NCI-H345 treated with DMSO at 0.1 percent for 48 hours (cell line): ENCODE results near the gene PDE4D.

Experiments
- DNase-seq: peaks from one replicate; lab custom pipeline; 2025; ENCODE audit not compliant: unreplicated experiment; lab: John Stamatoyannopoulos, UW

Gene PDE4D

DNA sequence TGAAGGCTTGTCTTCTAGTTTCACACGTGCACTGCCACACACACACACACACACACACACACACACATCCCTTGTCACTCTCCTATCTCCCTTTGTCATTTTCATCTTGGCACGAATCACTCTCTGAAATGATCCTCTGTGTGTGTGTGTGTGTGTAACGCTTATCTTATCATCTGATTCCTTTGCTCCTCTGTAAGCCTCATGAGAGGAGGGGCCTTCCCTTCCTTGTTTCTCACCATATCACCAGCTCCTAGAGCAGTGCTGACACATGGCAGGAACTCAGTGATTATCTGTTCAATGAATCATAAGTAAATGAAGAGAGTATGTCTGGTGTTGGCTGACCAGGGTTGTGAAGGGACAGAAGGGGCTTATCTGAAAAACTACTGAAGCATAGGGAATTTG, 53.3 kb downstream of the PDE4D start:
- no peak for DNase-seq

DNA sequence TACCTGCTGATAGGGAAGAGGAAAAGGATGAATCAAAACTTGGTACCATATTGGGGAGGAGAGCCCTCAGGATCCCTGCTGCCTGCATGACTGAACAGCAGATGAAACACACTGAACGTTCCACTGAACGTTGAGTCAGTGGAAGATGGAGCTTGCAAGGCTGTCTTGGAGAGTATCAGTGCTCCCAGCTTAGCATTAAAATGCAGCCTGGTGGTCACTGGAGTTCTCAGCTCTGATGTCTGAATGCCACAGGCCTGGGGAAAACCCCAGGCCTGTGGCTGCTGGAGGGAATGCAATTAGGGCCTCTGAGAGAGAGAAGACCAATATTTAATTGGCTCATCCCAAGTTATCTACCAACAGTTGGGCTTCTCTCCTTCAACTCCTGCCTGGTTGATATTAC, 54.5 kb downstream of the PDE4D start:
- DNase-seq = no peak

DNA sequence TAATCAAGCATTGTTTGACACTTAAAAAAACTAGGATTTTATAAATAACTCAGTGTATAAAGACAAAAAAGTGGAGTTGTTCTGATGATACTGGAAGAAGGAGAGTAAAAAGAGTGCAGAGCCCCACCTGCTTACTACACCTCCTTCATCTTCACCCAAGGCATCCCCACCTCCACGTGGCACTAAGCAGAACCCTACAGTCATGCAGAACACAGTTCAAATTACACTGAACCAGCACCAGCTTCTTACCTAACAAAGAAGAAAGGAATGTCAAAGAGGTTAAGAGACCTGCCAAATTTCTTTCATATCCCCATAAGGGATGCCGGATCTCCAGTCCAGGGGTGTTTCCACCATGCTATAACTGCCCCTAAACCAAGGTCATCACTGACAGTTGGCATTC, 55.5 kb downstream of the PDE4D start:
- DNase-seq = no peak

DNA sequence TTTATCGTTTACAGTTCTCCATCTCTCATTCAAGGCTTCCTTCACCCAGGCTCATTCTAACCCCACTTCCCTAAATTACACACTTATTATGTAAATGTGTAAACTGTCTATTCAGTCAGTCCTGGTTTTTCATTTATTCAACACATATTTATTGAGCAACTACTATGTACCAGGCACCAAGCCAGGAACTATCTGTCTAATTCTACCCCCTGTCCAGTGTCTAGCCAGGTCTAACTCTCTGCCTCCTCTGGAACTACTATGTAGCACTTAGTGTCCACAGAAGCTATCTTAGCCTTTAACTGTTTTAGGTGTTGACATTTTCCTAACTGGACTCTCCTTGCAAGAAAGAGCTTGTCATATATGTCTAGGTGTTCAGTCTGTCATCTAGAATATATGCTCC, 56.5 kb downstream of the PDE4D start:
- no peak for DNase-seq

DNA sequence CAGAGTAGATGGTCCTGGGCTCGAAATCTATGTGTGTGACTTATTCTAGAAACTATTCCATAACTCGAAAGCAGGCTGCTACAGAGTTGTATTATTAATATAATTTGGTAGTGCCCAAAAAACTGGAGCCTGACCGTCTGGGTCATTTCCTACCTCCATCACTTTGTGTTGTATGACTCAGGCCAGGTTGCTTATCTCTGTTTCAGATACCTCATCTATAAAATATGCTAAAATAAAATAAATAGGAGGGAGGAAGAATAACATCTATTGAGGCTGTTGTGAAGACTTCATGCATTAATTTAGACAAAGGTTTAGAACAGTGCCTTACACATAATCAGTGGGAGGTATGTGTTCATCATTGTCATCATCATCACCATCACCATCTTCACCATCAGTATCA, 57.7 kb downstream of the PDE4D start:
- DNase-seq = no peak

DNA sequence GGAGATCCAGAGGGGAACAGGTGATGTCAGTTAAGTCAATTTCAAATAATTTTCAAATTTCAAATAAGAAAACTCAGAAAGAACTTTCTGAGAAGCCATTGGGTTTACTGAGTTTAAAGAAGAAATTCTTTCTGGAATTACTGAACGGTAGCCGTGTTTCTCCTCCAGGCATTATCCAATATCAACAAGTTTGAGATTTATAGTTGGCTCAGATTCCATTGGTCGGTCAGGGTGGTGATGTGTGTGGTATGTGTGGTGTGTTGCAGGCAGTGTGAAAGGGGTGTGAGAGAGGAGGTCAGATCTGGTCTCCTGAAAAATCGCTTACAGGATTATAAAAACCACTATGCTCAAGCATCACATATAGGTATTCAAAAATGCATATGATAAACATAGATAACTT, 60.1 kb downstream of the PDE4D start:
- DNase-seq = no peak

DNA sequence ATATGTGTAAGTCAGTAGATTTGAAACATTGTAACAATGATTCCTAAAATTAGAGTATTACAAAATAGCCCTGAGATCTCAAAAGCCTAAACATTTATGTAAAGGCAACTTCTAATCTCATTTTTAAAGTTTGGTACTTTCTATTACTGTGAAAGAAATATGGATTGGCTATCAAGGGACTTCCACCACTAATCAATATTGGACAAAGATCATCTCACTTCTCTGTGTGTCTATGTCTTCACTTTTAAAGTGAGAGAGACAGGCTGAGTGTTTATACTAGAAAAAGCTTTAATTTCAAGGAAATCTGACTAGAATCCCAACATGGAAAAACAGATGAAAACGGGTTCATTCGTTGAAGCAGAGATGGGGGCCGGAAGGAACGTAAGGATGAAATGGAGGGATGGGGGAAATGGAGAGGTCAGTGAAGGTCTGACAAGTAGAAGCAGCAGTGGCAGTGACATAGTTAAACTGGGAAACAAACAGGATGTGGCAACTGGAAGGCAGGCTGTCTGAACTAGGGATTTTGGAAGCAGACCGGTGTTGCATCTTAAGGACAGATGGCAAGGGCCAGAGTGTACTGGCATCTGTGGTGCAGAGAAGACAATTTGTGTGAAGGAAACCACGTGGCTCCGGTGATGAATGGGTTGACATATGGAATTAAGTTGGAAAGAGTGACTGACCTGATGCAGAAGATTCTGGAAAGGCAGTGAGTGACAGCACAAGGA, 60.8 kb downstream of the PDE4D start:
- DNase-seq = no peak

DNA sequence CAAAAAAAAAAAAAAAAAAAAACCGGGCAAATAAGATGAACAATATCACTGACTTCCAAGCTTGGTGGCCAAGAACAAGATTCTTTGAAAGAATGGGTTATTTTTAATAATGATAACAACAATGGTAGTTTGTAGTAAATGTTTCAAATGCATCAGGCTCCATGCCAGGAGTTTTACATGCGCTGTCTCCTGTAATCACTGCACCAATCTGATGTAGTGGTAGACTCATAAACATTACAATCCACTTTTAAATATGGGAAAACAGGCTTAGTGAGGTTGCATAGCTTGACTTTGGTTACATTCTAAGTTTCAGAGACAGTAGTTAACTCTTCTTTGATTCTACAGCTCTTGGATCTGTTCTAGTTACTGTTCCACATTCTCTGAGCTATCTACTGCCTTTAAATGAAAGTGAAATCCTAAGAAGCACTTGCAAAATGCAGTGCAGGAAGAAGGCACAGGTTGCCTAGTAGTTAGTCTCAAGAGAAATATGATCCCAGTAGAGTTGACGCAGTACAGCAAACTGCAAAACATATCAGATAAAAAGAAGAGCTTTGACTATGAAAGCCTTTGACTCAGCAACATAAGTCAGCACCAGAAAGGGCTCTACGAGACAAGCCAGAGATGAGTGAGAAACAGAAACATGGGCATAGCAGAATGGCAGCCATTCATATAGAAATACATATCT, 62.1 kb downstream of the PDE4D start:
- DNase-seq = no peak

DNA sequence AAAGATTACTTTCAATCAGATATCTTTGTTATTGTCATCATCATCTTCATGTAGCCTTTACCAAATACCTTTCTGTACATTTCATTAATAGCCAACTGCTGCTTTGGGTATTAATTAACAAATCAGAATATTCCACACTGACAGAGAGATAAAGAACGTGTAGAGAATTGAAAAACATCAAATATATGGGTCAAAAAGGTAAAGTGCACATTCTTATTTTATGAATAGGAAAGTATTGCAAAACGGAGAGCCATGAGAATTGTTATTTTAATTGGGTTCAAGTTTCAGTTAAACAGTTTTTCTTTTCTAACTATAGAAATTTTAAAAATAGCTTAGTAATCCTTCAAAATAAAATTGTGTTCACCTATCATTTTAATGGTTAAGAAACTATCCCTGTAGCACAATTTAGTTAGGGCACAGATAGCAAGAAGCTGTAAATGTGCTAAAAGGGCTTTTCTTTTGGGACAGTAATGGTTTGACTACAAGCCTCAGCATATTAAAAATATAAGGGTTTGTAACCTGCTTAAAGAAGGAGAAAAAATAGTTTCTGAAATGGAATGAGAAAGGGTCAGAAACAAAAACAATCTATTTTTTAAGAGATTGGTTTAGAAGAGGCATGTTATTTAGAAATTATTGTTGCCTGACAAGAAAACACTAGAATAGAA, 62.9 kb downstream of the PDE4D start:
- DNase-seq = no peak

DNA sequence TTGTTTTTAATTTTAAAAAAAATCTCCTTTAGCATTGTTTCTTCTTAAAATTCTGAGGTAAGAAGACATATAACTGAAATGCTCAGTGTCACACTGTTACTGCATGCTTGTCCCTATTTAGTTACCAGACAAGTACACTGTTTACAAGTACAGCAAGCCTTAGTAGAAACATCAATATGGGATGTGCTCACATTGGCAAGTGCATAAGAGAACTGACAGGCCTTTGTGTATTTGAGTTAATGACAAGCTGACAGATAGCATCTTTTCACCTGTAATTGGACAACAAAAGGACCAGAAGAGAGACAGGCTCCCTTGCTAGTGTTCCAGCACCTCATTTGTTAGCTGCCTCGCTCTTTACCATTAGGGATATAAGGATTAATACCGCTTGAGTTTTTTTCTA, 63.6 kb downstream of the PDE4D start:
- no peak for DNase-seq

DNA sequence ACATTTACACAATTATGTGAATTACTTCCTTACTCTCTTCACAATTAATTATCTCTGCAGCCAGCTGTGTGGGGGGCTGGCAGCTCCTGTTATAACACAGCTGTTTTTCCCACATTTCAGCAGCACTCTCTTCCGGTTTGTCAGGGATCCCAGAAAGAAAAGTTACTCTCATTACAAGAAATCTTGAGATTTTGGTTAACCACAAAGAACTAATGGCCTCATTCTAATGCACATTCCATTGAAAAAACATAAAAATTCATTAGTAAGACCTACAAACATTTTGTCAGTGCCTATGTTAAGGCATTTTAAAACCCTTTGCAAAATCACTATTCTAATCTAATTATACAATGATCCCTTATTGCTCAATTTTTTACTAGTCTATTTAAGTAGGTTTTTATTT, 64.1 kb downstream of the PDE4D start:
- DNase-seq = no peak

DNA sequence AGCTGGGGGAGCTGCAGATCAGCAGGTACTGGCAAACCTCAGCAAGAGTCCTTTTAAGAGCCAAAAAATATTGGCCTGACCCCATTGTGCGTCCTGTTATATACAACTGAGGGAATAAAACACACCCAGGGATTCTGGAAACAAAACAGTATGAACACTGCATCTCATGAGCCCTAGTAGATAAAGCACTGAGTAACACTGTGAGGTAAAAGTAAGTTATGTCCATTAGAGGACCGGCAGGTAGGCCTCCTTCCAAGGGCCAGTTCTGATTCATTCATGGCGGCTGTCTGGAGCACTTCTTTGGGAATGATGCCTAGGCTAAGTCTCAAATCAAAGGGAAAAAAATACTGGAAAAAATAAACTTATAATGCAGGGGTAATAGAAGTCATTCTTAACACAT, 64.9 kb downstream of the PDE4D start:
- no peak for DNase-seq

DNA sequence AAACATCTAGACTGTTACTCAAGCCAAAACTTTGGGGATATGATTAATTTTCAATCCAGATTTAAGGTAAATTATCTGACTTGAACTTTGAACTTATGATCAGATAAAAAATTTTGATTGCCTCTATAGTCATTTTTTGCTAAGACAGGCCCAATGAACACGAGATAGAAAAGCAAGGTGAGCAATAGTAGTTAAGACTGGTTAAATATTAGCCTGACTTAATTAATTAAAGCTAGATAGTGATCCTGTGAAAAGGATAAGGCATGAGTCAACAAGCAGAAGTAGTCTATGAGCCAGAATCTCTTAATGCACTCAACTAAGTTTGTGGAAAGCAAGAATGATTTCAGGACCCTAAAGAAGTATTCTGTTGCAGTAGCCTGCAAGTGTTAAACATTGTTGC, 66.5 kb downstream of the PDE4D start:
- DNase-seq = no peak

DNA sequence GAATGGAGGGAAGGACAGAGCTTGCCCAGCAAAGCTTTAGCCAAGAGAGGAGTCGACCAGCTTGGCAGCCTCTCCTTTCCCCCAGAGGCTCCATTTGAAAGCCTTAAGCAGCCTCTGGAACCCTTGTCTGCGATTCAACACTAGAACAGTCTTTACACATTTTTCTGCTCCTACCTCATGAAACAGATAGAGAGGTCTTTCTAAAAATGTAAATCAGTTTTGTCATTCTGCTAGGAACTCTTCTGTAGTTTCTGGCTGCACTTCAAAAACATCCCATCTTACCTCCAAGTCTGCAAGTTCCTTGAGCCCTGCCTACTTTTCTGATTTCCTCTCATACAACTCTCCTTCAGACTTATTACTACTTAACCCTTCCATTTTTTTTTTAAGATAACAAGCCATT, 70.1 kb downstream of the PDE4D start:
- no peak for DNase-seq

DNA sequence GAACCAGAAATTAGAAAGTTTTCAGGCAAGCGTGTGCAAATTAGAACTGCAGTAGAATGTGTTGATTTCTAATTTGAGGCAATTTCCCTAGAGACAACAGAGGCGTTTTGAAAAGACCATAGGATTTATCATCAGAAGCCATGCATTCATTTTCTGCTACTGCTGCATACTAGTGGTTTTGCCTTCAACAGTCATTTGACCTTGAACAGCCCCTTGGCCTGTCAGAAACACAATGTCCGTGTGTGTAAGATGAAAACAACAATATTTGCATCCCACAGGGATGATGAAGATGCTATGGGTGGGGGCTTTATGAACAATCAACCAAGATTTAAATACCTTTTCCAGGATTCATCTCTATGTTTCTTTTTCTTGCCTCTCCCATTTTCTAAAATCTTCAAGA, 73.7 kb downstream of the PDE4D start:
- DNase-seq = no peak

DNA sequence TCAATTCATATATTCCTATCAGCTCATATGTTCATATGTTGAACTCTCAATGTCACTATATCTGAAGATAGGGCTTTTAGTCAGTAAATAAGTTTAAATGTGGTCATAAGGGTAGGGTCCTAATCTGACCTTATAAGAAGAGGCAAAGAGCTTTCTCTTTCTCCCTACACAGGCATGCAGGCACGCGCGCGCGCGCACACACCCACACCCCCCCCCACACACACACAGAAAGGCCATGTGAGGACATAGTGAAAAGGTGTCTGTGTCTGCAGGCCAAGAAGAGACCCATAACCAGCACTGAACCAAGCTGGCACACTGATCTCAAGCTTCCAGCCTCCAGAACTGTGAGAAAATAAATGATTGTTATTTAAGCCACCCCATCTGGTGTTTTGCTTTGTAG, 76.0 kb downstream of the PDE4D start:
- no peak for DNase-seq

DNA sequence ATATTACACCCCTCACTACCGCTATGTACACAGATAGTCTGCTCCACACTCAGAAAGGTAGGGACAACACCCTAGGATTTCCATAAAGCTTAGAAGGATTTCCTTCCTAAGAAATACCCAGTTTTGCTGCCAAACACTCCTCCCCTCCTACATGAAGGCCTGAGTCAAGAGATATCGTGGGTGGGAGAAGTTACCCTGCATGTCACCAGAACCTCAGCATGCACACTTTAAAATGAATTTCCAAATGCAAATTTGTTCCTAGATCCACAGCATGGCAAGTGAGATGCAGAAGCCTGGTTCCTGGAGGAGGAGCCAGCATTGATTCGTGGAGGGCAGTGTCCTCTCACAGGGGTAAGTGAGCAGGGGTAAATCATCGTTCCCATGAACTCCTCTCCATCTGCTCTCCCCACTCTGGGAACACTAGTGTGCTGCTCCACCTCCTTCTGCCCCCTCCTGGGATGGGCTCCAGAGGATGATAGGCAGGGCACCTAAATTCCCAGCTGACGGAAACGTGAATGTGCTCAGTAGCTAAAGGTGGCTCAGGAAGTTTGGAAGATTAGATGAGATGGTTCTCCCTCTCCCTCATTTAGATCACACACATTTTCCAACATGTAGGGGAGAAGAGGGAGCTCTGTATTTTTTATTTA, 76.7 kb downstream of the PDE4D start:
- no peak for DNase-seq

DNA sequence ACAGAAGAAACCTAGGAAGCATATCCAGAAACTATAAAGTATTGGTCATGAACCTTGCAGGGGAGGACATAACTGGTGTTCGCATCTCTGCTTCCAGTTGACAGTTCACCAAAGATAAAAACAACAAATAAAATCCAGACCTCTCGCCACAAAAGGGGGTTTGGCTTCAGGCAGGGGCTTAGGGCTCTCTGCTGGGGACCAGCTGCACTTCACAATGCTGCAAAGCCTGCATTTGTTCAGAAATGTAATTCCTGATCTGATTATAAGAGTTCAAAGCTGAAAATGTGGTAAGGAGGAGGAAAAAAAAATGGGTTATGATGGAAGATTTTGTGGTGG, 79.0 kb downstream of the PDE4D start:
- no peak for DNase-seq

DNA sequence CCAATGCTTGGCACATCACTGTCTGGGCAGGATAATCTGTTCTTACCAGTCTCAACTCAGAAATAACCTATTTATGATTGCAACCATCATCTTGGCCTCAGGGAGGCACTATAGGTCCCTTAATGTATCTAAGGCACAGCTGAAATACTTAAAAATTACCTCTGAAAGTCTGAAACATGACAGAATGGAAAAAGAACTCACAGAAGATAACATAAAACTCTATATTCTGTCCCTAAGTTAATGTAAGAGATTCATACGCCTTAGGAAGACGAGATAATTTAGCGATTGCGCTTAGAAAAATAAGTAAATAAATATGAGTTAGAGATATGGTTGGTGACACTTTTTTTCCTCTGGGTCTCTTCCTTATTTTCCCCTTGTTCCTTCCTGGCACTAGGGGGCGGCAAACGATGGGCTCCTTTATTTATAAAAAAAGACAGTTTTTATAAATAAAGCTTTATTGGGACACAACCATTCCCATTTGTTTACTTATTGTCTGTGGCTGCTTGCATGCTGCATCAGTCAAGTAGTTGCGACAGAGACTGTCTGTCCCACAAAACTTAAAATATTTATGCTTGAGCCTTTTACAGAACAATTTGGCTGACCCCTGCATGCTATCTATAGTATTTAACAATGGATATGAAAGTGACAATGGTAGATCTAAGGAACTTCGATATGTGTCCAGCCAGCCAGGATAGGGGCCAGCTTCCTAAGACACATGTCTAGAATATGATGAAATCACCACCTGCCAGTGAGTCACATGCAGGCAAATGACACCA, 79.6 kb downstream of the PDE4D start:
- peak; percentile 26 for DNase-seq

DNA sequence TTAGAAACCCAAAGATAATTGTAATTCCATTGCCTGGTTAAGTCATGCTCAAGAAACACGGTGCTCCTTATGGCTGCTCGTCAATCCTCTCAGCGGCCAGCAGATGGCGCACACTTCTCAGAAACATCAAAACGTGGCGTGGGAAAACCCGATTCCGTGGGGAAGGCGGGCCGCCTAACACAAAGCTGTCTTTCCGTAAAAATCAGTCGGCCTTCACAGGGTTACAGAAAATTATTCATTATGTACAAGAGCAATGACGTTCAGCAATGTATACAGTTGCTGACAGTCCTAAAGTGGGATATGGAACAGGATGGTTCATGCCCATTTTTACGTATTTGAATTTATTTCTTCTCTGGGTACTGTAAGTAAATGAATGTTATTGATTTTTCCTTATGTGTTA, 83.5 kb downstream of the PDE4D start:
- peak; percentile 30 for DNase-seq

DNA sequence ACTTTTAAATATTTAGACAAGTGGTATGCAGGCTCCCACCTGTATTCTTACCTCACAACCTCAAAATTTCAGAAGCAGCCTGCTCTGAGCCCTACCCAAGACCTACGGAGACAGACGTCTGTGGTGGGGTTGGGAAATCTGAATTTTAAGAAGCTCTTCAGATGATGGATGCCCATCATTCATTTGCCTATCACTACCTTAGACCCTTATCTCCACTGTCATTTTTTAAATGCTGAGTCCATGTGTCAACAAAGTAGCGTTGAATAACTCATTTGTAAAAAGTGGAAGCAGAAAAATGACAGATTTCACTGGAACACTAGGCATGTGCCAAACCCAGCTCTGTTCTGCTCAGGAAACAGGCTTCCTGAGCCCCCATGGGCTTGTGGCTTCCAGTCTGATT, 85.7 kb downstream of the PDE4D start:
- no peak for DNase-seq
